Keratinocyte (primary cell): ENCODE data around the gene NES. TPM values are rescaled to one million over a fixed set of nuclear protein-coding genes. Genes with fewer than 3 reads are reported as not detected.

Experiments
- DNase-seq: peaks from one replicate; pipeline ENCODE4 v3.0.0-alpha.2; 2011; ENCODE audit warnings: low read depth, missing footprints, low spot score
- FAIRE-seq: peaks from 2 replicates; lab custom pipeline; 2011; peaks lifted over from hg19 to GRCh38; lab: Jason Lieb, UNC
- H2AFZ ChIP-seq: 2 replicates; pipeline ENCODE4 v1.6.0; 2012; ENCODE audit warnings: low read length, control low read depth, inconsistent platforms; ENCODE audit not compliant: control insufficient read depth
- H3K27ac ChIP-seq: 2 replicates; pipeline ENCODE4 v1.5.1; 2011; ENCODE audit warnings: low read length; ENCODE audit not compliant: control insufficient read depth, insufficient read depth
- H3K27me3 ChIP-seq: 3 replicates; pipeline ENCODE4 v1.6.0; 2011; ENCODE audit warnings: low read length; ENCODE audit not compliant: control insufficient read depth, insufficient read depth; ENCODE audit errors: extremely low read depth
- H3K36me3 ChIP-seq, 2 experiments: 2 replicates in 1 of 2; 3 replicates in 1 of 2; pipeline ENCODE4 v1.5.1; 2011; ENCODE audit warnings: low read length in 2 of 2, mild to moderate bottlenecking in 1 of 2; ENCODE audit not compliant: control insufficient read depth in 2 of 2, insufficient read depth in 2 of 2; ENCODE audit errors: extremely low read depth in 1 of 2
- H3K4me1 ChIP-seq: 3 replicates; pipeline ENCODE4 v1.5.1; 2011; ENCODE audit warnings: low read length; ENCODE audit not compliant: control insufficient read depth, insufficient read depth; ENCODE audit errors: extremely low read depth
- H3K4me2 ChIP-seq: 3 replicates; pipeline ENCODE4 v1.6.0; 2011; ENCODE audit warnings: low read depth, low read length; ENCODE audit not compliant: control insufficient read depth, insufficient read depth; ENCODE audit errors: extremely low read depth
- H3K4me3 ChIP-seq, 3 experiments: fragments of 200-600 bp in 1 of 3; sonication (generic) in 1 of 3; 2 replicates in 2 of 3; 3 replicates in 1 of 3; pipeline ENCODE4 v1.5.1; 2011 to 2016; ENCODE audit warnings: low read length in 3 of 3, mild to moderate bottlenecking in 3 of 3, control low read depth in 2 of 3, inconsistent platforms in 1 of 3, low read depth in 1 of 3, mixed read lengths in 1 of 3, mixed run types in 1 of 3, moderate library complexity in 1 of 3; ENCODE audit not compliant: control insufficient read depth in 2 of 3, insufficient read depth in 2 of 3; ENCODE audit errors: extremely low read depth in 1 of 3
- H3K79me2 ChIP-seq: 2 replicates; pipeline ENCODE4 v1.6.0; 2012; ENCODE audit warnings: low read length; ENCODE audit not compliant: control insufficient read depth, insufficient read depth
- H3K9ac ChIP-seq: 3 replicates; pipeline ENCODE4 v1.6.0; 2011; ENCODE audit warnings: low read length; ENCODE audit not compliant: control insufficient read depth, insufficient read depth; ENCODE audit errors: extremely low read depth
- H3K9me1 ChIP-seq: 3 replicates; pipeline ENCODE4 v1.6.0; 2011; ENCODE audit warnings: low read length; ENCODE audit not compliant: control insufficient read depth, insufficient read depth; ENCODE audit errors: extremely low read depth
- H3K9me3 ChIP-seq: 2 replicates; pipeline ENCODE4 v1.5.1; 2012; ENCODE audit warnings: low read depth, low read length; ENCODE audit not compliant: control insufficient read depth
- H4K20me1 ChIP-seq: 3 replicates; pipeline ENCODE4 v1.6.0; 2011; ENCODE audit warnings: low read length; ENCODE audit not compliant: control insufficient read depth, insufficient read depth; ENCODE audit errors: extremely low read depth
- CTCF ChIP-seq, 3 experiments: IDR thresholded peaks in 1 of 3; conservative IDR thresholded peaks in 1 of 3; optimal IDR thresholded peaks in 1 of 3; 2 replicates in 2 of 3; 3 replicates in 1 of 3; pipeline versions ENCODE3 to v1.5.1; 2011; ENCODE audit warnings: low read length in 3 of 3, mild to moderate bottlenecking in 3 of 3, moderate library complexity in 2 of 3, control low read depth in 1 of 3, inconsistent platforms in 1 of 3; ENCODE audit not compliant: insufficient read depth in 2 of 3; ENCODE audit errors: extremely low read depth in 1 of 3
- EZH2 ChIP-seq: IDR thresholded peaks from one replicate; pipeline ENCODE4 v1.6.1; 2012; ENCODE audit warnings: inconsistent platforms, mild to moderate bottlenecking, low read length, moderate library complexity
- dilution Hi-C: fragments of 300-500 bp; cut with MboI; formaldehyde crosslinking; loops from one replicate; pipeline ENCODE4 v1.7.0; 2020; ENCODE audit warnings: low sequenced_read_pairs; ENCODE audit not compliant: extremely low pct_ligation_motif_present
- polyA plus RNA-seq, 5 experiments: library from polyadenylated mRNA; depleted of rRNA in 3 of 5; stranded (reverse) in 3 of 5; stranded (forward) in 1 of 5; unstranded in 1 of 5; fragments of >200 nt; gene quantifications; 1 replicate in 1 of 5; 2 replicates in 3 of 5; 3 replicates in 1 of 5; pipeline versions ENCODE4 v1.2.1 to v1.2.3, GENCODE V29; 2011 to 2012; ENCODE audit warnings: missing spikeins in 2 of 5, low read depth in 1 of 5, low replicate concordance in 1 of 5

The NES gene
- polyA plus RNA-seq, 1 donor (not counting 4 experiments of a cell fraction or from before 2014, with no cell fraction given): not detected

GRCh38 chr1:156639601-156640101 lies 37.6 kb downstream of the NES start:
- Histone ChIP-seq H2AFZ (no peak overlapping the region), H3K9me3 (no peaks in the 10 kb centered on the region), H3K9me1 (peaks cover 2% of the 10 kb centered on the region), H3K27ac (no peak overlapping the region), H4K20me1 (no peaks in the 10 kb centered on the region), H3K79me2 (no peaks in the 10 kb centered on the region), H3K9ac (no peak overlapping the region), H3K27me3 (peaks cover 67% of the 10 kb centered on the region), H3K4me3 (no peak overlapping the region), H3K4me2 (no peak overlapping the region), H3K36me3 (no peaks in the 10 kb centered on the region), H3K4me1 (no peaks in the 10 kb centered on the region)
- no peak for DNase-seq
- TF ChIP-seq EZH2: no peak
- TF ChIP-seq CTCF (optimal IDR thresholded peaks at IDR 0.05 in 1 of 3, IDR thresholded peaks at IDR 0.05 in 1 of 3, conservative IDR thresholded peaks at IDR 0.05 in 1 of 3; ENCODE audit: extremely low read depth in 1 of 3, insufficient read depth in 2 of 3, low read length in 3 of 3): no peak
- dilution Hi-C loops: no loop called here
- FAIRE-seq: no peak

DNA sequence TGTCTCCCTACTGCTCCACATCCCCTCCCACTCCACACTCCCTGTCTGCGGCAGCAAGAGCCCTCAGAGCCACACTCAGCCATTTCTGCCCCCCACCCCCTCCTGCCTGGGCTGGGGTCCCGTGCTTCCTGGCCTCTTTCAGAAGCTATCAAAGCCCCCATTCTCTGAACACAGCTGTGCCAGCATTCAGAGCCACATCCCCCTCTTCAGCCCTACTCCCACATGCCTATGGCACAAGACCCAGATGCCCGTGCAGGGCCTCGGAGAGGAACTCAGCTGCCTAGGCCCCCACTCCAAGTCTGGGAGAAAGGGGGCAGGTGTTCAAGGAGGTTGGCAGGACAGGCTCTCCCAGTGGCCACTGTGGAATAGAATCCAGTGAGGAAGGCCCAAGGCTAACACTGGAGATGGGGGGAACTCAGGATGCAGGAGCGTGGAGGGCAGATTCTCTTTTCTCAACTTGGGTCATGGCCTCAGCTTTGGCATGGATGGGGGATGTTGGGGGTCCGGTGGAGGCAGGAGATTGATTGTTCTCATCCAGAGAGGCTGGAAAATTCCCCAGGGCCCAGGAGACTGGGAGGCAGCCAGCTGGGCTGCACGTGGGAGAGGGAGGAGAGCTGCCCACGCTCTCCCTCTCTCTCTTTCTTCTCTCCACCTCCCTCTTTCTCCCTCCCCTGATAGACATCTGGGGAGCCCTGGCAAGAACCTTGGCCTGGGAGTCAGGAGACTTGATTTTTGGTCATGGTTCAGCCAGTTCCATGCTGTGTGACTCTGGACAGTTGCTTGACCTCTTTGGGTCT lies 38.8 kb downstream of the NES start:
- Histone ChIP-seq H3K79me2 (no peaks in the 10 kb centered on the region), H3K27ac (no peak overlapping the region), H3K9ac (no peak overlapping the region), H3K4me1 (no peaks in the 10 kb centered on the region), H4K20me1 (no peaks in the 10 kb centered on the region), H3K4me3 (no peak overlapping the region), H2AFZ (no peak overlapping the region), H3K27me3 (peaks cover 55% of the 10 kb centered on the region), H3K4me2 (no peak overlapping the region), H3K9me1 (peaks cover 2% of the 10 kb centered on the region), H3K36me3 (no peaks in the 10 kb centered on the region), H3K9me3 (no peaks in the 10 kb centered on the region)
- dilution Hi-C loops: no loop called here
- no peak for FAIRE-seq
- no peak for DNase-seq
- TF ChIP-seq CTCF (optimal IDR thresholded peaks at IDR 0.05 in 1 of 3, IDR thresholded peaks at IDR 0.05 in 1 of 3, conservative IDR thresholded peaks at IDR 0.05 in 1 of 3; ENCODE audit: extremely low read depth in 1 of 3, insufficient read depth in 2 of 3, low read length in 3 of 3): no peak
- no peak for TF ChIP-seq EZH2
